NCI-H128 (cell line): Measurements from ENCODE around the gene OSBPL3.

Source experiments
- DNase-seq: peaks from one replicate; lab custom pipeline; 2025; ENCODE audit not compliant: unreplicated experiment; lab: John Stamatoyannopoulos, UW

OSBPL3 gene

DNA sequence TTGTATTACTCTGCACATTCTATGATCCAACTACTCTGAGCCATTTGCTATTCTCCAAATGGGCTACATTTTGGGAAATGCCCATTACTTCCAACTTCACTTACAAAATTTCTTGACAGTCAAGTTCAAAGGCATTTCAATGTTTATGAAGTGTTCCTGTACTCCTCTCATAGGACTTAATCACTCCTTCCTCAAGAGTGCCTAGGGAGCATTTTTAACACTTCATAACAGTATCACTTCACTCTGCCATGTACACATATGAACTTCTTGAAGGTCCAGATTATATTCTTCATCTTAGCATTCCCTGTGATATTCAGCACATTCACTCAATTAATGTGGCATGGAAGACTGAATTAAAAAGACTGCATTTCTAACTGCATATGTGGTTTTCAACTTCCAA is 21.6 kb downstream of the OSBPL3 start:
- DNase-seq = no peak

DNA sequence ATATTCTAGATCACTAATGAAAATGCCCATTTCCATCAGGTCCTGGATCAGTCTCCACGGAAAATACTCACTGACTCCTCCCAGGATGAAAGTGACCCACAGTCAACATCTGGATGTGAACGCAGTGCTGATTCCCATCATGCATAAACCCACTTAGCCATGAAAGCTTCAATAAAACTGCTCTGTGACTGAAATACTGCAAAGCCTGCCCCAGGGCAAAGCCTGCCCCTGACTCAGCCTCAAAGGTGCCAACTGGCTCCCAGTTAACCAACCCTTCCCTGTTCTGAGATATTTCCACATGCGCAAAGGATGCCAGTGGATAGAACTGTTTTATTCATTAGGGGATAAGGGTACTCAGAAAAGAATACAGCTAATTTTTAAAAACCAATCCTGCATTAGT is 24.0 kb downstream of the OSBPL3 start:
- no peak for DNase-seq

DNA sequence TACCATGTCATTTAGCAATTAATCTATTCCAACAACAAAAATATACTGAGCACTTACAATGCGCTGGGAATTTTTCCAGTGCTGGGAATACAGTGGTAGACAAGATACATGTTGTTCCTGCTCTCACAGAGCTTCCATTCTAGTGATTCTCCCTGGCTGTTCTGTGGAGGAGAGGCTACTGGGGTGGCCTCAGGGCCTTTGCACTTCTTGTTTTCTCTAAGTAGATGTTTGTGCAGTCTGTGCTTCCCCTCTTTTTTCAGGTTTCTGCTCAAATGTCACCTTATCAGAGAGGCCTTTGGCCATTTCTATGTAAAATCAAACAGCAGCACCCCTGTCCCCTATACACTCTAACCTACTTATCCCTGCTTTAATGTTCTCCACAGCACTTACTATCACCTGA is 24.7 kb downstream of the OSBPL3 start:
- DNase-seq = no peak

DNA sequence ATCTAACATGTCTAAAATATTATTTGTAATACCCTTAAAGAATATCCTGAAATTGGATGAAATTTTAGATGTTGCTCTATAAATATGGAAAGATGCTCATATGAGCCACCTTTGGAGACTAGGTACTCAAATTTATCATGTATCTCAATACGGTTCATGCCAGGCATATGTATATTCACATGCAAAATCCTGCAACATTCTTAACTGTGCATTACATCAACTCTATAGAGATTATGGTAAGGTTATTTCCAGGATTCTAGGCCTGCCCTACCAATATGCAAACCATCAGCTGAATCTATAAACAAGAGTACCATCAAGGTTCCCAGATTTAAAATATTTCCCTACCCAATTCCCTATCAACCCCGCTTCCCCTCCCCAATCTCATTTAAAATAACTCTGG is 27.5 kb downstream of the OSBPL3 start:
- no peak for DNase-seq

DNA sequence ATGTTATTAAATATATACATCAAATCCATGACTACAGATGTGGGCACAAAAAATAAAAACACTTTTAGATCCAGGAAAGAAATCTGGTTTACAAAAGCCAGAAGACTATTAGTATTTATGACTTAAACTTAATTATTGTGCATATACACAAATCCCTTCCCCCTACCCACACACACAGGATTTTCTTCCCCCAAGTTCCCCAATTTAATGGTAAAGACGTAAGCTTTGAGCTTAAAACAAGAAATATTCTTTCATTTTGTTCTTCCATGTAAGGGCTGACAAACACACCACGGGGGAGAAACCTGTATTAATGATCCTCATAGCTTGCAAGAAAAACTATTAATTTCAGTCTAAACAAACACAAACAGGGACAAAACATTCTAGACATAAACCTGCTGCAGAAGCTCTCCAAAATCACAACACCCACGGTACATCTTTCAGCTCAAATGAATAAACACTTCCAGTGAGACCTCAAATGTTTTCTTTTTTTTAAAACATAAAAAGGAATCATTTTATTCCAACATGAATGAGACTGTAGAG is 28.5 kb downstream of the OSBPL3 start:
- no peak for DNase-seq

DNA sequence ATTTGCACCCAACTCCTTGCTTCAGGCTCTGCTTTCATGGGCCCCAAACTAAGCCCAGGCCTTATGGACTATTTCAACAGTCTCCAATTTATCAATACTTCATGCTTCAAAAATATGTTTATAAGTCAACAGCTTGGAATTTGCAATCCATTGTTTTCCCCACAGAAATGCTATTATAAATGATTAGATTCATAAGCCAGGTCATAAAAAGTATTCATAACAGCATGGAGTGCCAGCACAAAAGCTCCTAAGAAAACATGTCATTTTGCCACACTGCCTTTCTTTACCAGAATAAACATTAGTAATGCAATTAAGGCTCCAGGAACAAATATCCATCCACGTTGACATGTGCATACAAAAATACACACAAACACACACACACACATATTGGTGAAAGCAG is 30.1 kb downstream of the OSBPL3 start:
- DNase-seq = no peak

DNA sequence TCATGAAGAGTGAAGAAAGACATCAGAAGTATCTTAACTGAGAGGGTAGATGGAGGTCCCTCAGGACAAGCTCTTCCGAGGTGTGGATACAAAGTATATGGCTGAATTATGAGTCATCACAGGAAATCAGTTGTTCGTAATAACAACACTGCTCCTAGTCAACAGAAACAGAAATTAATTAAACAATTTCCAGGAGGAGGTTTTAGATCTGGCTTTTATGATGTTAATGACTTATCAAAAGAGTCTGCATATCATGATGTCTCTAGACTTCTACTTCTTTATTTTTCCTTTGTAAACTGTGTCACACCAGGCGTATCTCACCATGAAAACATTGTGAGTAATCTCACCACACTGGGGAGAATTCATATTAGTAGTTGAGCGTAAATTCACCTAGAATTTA is 31.2 kb downstream of the OSBPL3 start:
- no peak for DNase-seq

DNA sequence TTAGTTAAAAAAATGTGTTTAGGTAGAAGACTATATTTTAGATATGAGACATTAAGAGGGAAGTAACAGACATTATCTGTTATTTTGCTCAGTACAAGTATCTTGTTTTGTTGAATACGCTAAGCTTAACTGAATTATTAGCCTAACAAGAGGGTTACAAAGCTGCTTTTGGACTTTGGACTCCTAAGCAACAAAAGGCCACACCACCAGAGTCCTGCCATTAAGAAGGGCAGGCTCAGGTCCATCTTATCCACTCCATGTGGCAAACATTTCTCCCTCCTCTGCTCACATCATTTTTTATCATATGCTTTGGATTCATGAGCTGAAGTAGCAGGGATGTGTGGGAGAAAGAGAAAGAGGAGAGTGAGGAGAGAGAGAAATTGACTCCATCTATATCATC is 33.5 kb downstream of the OSBPL3 start:
- DNase-seq = no peak

DNA sequence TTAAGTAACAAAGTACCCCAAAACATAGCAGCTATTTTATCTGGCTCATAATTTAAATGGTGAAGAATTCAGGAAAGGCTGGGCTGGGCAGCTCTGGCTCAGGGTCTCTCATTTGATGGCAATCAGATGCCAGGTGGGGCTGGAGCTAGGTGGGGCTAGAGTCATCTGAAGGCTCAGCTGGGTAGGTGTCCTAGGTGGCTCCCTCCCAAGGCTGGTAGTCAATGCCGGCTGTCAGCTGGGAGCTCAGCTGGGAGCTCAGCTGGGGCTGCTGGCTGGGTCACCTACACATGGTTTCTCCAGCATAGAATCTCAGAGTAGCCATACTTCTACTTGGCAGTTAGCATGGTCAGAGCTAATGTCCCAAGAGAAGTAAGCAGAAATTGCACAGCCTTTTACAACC is 34.1 kb downstream of the OSBPL3 start:
- DNase-seq = no peak

DNA sequence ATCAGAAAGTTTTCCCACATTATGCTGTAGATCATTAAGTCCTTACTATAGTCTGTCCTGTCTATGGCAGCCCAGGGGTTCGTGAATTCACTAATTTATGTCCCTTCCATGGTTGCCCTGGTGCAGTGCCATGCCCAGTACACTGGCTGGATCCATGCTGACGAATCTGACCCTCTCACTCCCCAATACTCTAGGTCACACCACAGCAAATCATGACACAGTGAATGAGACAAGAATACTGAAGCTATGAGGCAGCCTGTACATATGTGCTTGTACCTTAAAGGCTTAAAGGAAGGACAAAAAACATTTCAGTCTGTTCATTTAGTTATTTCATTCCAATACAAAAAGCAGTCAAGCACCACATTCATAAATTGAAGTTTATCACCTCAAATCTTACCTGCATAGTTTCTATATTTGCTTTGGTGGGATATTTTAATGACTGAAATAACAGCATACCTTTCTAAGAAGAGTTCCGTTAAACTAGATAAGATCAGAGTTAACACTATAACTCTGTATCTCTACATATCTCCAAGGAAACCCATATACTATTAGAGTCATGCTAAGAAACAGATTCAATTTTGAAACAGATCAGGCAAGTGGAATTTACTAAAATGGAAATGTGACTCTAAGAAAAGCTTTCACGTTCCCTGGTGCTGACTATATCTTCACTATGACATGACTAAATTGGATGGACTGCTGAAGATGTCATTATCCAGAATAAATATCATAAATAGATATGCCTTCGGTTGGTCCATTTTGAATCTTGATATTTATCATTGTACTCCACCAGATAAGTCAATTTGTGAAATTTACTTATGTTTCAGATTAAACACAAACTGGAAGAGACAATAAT is 36.7 kb downstream of the OSBPL3 start:
- DNase-seq = no peak

DNA sequence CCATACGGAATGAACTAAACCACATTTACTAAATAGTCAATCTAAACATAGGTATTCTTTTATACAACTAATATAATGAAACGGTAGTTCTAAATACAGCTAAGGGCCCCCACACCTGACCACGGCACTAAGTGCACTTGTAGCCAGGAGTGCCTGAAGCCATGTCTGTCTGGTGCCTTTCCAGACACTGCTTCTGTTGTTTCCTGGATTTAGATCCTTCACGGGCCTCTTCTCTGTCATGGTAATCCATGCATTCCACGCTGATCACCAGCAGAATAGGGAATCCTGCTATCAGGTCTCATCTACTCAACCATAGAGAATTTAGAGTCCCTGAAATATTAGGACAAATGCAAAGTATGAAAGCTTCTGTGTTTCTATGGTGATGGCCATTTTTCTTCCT is 37.8 kb downstream of the OSBPL3 start:
- no peak for DNase-seq

DNA sequence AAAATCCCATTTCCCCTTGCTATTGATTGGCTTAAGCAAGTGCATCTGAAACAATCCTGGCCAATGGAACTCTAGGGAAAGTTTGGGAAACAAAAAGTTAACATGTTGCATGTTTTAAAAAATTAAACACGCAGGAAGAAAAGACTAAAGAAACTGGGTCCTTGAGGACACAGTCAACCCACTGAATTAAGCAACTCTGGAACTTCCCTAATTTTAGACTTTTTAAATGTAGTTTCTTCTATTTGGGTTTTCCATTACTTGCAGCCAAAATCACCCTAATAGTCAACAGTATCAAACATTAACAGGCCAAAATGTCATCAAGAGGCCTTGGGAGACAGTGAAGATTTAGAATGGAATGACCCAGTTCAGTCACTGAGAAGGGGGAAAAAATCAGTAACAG is 40.6 kb downstream of the OSBPL3 start:
- no peak for DNase-seq

DNA sequence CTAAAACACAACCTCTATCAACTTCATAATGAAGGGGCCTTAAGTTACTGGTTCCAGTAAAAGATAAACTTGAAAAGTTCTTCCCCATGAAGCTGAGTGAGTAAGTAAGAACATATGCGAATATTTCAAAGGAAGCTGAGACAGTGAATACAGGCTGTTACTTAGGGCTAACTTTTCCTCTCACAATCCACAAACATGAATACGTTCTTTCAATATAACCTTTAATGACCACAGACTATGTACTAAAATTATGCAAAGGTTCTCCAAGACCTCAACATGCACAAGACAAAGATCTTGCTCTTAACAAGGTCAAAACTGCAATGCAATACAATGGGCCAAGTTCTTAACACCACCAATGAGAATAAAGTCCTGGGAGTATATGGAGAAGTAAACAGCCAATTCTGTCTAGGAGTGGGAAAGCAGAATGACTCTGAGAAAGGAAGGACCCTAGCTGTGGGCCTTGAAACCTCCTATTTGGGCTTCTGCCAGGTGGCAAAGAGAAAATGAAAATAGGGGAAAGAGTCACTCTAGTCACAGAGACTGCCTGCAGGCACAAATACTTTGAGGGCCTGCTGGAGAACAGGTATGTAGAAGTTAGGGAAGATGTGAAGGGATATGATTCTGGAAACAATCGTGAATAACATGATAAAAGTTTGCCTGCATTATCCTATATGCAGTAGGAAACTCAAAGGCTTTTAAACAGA is 43.7 kb downstream of the OSBPL3 start:
- no peak for DNase-seq

DNA sequence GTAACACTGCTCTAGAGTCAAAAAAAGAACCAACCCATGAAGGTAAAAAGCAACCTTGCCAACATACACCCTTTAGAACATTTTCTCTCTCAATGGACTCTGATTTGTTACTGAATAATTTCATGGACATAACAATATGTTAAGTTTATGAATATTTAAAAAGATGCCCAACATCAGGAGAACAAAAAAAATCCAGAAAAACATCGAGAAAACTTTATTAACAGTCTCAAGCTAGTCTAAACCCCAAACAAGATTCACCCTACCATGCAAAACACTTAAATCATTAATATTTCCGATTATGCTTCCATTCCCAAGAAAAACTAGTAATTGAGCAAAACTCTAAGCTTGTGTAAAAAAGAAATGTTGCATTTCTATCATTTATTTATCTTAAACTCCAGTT is 46.7 kb downstream of the OSBPL3 start:
- no peak for DNase-seq

DNA sequence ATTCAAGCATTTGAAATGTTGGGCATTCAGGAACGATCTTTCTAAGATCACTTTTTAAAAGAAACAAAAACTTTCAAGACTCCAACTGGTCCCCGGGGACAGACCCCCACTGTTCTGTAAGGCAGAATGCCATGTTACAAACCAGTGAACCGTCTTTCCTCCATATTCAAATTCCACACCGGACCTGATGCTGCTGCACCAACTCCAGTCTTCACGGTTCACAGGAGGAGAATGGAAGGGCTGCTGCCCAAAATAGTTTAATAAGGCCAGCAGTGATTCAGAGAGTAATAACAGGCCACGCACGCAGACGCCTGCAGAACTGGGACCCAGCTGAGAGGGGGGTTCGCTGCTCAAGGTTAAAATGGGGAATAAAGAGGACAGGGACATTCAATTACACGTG is 47.2 kb downstream of the OSBPL3 start:
- DNase-seq = no peak

DNA sequence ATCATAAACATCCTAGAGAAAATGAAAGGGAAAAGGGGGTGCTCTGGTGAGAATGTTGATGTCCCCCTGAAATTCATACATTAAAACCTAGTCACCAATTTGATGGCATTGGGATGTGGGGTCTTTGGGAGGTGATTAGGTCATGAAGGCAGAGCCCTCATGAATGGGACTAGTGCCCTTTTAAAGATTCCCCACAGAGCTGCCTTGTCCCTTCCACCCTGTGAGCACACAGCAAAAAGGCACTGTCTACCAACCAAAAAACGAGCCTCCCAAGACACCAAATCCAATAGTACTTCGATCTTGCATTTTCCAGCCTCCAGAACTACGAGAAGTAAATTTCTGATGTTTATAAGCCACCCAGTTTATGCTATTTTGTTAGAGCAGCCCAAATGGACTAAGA is 47.6 kb downstream of the OSBPL3 start:
- no peak for DNase-seq

DNA sequence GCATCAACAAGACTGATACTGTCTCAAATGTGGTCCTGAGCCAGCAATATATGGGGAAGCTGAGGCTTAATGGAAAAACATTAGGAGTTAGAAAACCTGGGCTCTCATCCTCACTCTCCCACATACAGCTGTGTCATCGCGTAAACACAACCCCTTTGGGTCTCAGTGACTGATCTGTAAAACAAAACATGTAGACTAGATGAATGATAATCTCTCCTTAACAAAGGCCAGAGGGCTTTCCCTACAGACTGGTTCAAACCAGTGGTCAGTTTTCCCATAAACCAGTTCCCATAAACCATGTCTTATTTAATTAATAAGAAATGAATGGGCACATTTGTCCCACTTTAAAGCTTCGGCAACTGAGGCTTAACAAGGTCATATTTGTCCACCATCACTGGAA is 48.1 kb downstream of the OSBPL3 start:
- no peak for DNase-seq

DNA sequence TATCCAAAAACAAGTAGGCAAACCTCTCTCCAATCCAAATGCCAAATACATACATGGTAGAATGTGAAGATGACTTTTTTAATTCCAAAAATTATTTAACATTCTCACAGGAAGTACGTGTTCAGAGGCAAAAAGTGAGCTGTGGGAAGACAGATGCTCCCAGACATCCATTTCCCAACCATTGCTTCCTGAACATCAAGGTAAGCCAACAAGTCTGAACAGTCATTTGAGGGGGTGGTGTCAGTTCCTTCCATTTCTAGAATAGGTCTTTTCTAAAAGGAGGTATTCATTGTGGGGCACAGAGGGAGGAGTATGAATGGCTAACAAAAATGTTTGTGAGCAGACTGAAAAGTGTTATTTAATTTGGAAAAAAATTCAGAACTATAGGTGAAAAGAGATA is 49.1 kb downstream of the OSBPL3 start:
- no peak for DNase-seq

DNA sequence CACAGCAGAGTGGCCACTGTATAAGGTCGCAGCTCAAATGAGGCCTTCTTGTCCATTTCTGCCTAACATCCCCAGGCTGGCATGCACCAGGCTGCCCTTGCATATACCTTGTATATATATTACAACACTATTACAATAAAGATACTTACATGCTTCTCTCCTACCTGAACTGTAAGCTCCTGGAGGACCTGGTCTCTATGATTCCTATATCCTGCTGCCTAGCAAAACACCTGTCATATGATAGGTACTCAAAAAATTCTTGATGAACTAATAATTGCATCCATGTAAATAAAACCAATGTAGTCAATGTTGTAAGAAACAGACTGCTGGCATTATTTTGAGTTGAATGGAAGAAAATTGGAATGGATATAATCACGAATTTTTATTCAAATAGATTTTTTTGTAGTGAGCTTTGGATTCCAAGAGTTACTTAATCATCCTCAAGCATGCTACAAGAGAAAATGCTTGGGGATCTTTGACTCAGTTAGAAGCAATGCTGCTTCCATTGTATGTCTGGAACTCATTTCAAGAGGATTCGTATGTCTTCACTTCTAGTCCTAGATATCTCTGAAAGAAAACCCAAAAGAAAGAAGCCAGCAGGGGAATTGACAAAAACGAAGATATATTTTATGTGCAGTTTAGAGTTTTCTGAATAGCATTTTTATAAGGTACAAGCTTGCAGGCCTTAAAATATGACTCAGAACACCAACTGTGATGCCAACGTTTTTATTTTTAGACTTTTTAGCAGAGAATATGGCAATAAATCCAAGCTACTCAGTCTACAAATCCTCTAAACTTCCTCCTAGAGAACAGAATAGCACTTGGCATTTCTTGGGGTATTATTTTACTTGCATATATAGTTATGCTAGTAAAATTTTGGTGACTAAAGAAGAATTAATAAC is 53.1 kb downstream of the OSBPL3 start:
- DNase-seq = no peak

DNA sequence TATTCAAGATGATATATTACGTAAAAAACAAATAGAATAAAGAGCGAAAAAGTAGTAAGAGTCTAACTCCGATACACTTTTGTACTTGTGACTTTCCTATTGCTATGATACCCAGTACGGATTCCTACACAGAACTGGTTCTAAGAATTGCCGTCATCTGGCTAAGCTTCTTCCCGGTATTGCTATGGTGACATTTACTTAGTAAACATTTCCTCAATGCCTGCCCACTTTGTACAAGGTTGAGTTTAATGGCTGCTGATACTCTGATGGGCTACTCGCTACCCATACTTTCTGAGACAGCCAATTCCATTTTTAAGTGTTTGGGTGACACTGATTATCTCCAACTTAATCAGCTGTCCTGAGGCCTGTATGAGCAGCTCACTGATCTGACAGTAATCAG is 55.6 kb downstream of the OSBPL3 start:
- no peak for DNase-seq

DNA sequence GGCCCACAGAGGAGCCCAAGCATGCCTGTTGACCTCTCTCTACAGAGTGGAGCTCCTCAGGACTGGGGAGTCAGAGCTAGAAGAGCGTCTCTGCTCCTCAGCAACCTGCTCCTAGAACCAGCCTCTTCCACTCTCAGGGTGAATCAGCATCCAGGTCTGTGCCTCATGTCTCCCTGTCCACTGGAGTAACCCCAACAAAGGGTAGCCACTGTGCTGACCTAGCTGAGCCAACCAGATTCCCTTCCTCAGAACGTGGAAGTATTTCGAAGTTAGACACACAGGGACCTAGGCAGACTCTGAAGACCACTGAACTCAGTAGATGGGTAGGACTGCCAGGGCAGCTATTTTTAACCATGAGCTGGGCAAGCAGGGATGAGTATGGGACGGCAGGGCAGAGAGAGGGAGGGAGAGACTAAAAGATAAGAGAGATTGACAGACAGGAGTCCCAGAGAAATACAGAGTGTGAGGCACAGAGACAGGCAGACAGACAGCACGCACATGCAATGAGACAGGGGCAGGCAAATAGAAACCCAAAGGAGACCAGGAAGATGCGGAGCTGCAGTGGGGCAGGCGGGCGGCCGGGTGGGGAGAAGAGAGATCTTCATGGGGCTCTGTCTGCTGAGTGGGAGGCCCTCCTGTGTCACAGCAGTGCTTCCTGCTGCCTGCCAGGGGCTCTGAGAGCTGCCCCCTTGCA is 56.7 kb downstream of the OSBPL3 start:
- no peak for DNase-seq
